ENCODE measurements around the gene SMOC2. TPM values are rescaled to one million over a fixed set of nuclear protein-coding genes. Genes with fewer than 3 reads are reported as not detected.

The SMOC2 gene
- total and polyA plus RNA-seq, 2 of the 13 experiments (the other 11 are each of a cell fraction or from before 2014, with no cell fraction given), result not detected

- TF ChIP-seq ZBTB20 (CRISPR knock-in tag; IDR thresholded peaks at IDR 0.05; ENCODE audit: borderline replicate concordance, low read depth), result no peak
These were observed 54.7 kb downstream of the SMOC2 start (continued) for GRCh38 chr6:168495636-168496035.

GRCh38 chr6:168496139-168496996 lies 55.4 kb downstream of the SMOC2 start:
- CTCF ChIA-PET (ENCODE audit: low intra/inter-chr PET ratio, low total read pairs), result no interaction called here
- DNase-seq (ENCODE audit: low spot score) (no peak), ATAC-seq (no peak), FAIRE-seq (no peak)
- no TSS peak for BruUV-seq (replicated peaks)
- no peak overlapping the region for H3K4me2 ChIP-seq (ENCODE audit: low read depth, low read length)
- H2AFZ ChIP-seq (ENCODE audit: low read length), result no peak overlapping the region
- POLR2A ChIA-PET, result no interaction called here
- no peak overlapping the region for H3K9ac ChIP-seq (ENCODE audit: insufficient read depth, low read depth, low read length)
- no peaks in the 10 kb centered on the region for H4K20me1 ChIP-seq (ENCODE audit: insufficient read depth, low read length)
- H3K79me2 ChIP-seq (ENCODE audit: insufficient read depth, low read length), result no peaks in the 10 kb centered on the region
- no peaks in the 10 kb centered on the region for H3K36me3 ChIP-seq (replicated peaks in 1 of 2; ENCODE audit: control insufficient read depth in 1 of 2, insufficient read depth in 2 of 2, low read length in 2 of 2)
- no peak overlapping the region for H3K4me3 ChIP-seq (replicated peaks in 1 of 3; ENCODE audit: insufficient read depth in 1 of 3, low read depth in 2 of 3, low read length in 3 of 3)
- peaks cover 10 to 57% of the 10 kb centered on the region in 2 experiments for H3K27me3 ChIP-seq (ENCODE audit: control insufficient read depth in 1 of 2, insufficient read depth in 2 of 2, low read length in 2 of 2)
- WGBS (ENCODE audit: low lambda C conversion rate), result 34% methylated on average over 19 of the region's 24 CpGs
- H3K27ac ChIP-seq (ENCODE audit: extremely low read length, insufficient read depth, low read length), result no peak overlapping the region
- H3K9me3 ChIP-seq (ENCODE audit: low read length), result no peaks in the 10 kb centered on the region
- intact Hi-C loops (cut with micrococcal nuclease; ENCODE audit: unreplicated experiment), result no loop called here
- H3K4me1 ChIP-seq (ENCODE audit: insufficient read depth, low read length), result peaks cover 10% of the 10 kb centered on the region
- TF ChIP-seq PTBP1 (IDR thresholded peaks at IDR 0.05; ENCODE audit: low read depth, low read length, poor library complexity, severe bottlenecking) (no peak), ZNF652 (CRISPR knock-in tag; IDR thresholded peaks at IDR 0.05; ENCODE audit: borderline replicate concordance, low read depth) (no peak), E2F1 (CRISPR knock-in tag; IDR thresholded peaks at IDR 0.05) (no peak), ZNF562 (CRISPR knock-in tag; IDR thresholded peaks at IDR 0.05; ENCODE audit: borderline replicate concordance) (no peak), ZNF530 (CRISPR knock-in tag; IDR thresholded peaks at IDR 0.05; ENCODE audit: low read depth) (no peak), ZNF12 (CRISPR knock-in tag; IDR thresholded peaks at IDR 0.05) (no peak), ZNF567 (CRISPR knock-in tag; IDR thresholded peaks at IDR 0.05; ENCODE audit: borderline replicate concordance) (no peak)
- in situ Hi-C loops (cut with HindIII; ENCODE audit: extremely low pct_ligation_motif_present, low pct_unique_long_range_greater_than_20kb), result no loop called here

All from HepG2 (cell line).